OCI-LY7 (cell line): Measurements from ENCODE around the gene UBFD1.

Source experiments
- CTCF ChIP-seq: fragments of 200-600 bp; sonication (generic); conservative IDR thresholded peaks from 2 replicates; pipeline ENCODE4 v1.5.1; 2014; ENCODE audit warnings: mild to moderate bottlenecking, antibody characterized with exemption, low read length, moderate library complexity, mixed read lengths
- EZH2phosphoT487 ChIP-seq: fragments of 200-600 bp; sonication (generic); IDR thresholded peaks from 2 replicates; pipeline ENCODE4 v1.6.1; 2018; ENCODE audit warnings: low read depth, borderline replicate concordance, mild to moderate bottlenecking, mixed run types, antibody characterized with exemption, low read length, moderate library complexity, mixed read lengths

GRCh38 chr16:23509441-23509754 is 48.1 kb upstream of the UBFD1 start:
- TF ChIP-seq CTCF (no peak), EZH2phosphoT487 (no peak)
